Astrocyte (in vitro differentiated cells and primary cell): Measurements from ENCODE around the gene LZTFL1.

Source experiments
- EZH2 ChIP-seq: IDR thresholded peaks from 2 replicates; pipeline ENCODE4 v1.6.1; 2012; ENCODE audit warnings: mild to moderate bottlenecking, low read length, inconsistent platforms; ENCODE audit not compliant: insufficient read depth
- TF ChIP-seq, protein P1 (sequence below): IDR thresholded peaks from 2 replicates; pipeline ENCODE4 v1.5.1; 2011; ENCODE audit warnings: low read depth, mild to moderate bottlenecking, inconsistent platforms, low read length, moderate library complexity; ENCODE audit not compliant: insufficient read depth

DNA sequence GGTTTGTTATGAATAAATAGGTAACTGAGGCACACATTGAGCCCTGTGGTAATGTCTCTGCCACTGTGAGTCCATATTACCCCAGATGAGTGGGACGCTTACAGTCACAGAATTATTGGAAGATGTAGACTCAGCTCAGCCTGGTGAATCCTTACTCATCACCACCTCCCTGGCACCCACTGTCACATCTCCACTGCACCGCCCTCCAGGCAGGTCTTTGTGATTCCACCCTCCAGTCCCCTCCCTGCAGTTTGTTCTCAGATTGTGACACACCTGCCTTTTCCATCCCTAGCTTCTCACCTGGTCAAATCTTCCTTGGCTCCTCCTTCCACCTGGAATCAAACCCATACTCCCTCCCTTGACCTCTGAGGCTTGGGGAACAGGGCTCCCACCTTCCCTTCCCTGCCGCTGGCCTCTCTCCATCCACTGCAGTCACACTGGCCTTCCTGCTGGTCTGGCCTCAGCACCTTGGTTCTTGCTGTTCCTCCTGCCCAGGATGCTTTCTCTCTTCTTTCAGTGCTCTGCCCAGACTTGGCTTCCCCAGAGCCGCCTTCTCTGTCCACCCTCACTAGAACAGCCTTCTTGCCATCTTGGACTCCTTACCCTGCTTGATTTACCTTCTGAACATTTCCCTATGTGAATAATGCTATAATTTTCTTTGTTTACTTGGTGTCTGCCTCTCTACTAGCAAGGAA is 55.0 kb downstream of the LZTFL1 start:
- TF ChIP-seq, protein P1, sequence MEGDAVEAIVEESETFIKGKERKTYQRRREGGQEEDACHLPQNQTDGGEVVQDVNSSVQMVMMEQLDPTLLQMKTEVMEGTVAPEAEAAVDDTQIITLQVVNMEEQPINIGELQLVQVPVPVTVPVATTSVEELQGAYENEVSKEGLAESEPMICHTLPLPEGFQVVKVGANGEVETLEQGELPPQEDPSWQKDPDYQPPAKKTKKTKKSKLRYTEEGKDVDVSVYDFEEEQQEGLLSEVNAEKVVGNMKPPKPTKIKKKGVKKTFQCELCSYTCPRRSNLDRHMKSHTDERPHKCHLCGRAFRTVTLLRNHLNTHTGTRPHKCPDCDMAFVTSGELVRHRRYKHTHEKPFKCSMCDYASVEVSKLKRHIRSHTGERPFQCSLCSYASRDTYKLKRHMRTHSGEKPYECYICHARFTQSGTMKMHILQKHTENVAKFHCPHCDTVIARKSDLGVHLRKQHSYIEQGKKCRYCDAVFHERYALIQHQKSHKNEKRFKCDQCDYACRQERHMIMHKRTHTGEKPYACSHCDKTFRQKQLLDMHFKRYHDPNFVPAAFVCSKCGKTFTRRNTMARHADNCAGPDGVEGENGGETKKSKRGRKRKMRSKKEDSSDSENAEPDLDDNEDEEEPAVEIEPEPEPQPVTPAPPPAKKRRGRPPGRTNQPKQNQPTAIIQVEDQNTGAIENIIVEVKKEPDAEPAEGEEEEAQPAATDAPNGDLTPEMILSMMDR = no peak
- no peak for TF ChIP-seq EZH2
